Gastrocnemius medialis (tissue), 4 donors: ENCODE measurements around the gene PARD3. TPM values are rescaled to one million over a fixed set of nuclear protein-coding genes. Genes with fewer than 3 reads are reported as not detected.

ENCODE experiments used
- ATAC-seq, 2 donors: fragments of 150-250 bp; one replicate each; pipeline ENCODE4 v1.9.1; 2016
- DNase-seq, 2 donors: peaks; one replicate each; pipeline ENCODE4 v3.0.0-alpha.2; 2019
- H3K27ac ChIP-seq, 4 donors: fragments of 200-600 bp; sonication (generic); 1 replicate in 1 of 4; 2 replicates in 3 of 4; pipeline ENCODE4 v1.5.1; 2016 to 2018; ENCODE audit warnings: mild to moderate bottlenecking in 2 of 4, moderate library complexity in 1 of 4
- H3K27me3 ChIP-seq, 3 donors: fragments of 200-600 bp; sonication (generic) in 2 of 3; 1 replicate in 1 of 3; 2 replicates in 2 of 3; pipeline versions ENCODE4 v1.5.1 to v1.6.0; 2016 to 2019; ENCODE audit warnings: mild to moderate bottlenecking in 1 of 3, moderate library complexity in 1 of 3
- H3K36me3 ChIP-seq, 2 donors: fragments of 200-600 bp; sonication (generic) in 1 of 2; one replicate each; pipeline ENCODE4 v1.5.1; 2017 to 2018
- H3K4me1 ChIP-seq, 2 donors: fragments of 200-600 bp; sonication (generic) in 1 of 2; one replicate each; pipeline ENCODE4 v1.5.1; 2016 to 2017; ENCODE audit warnings: mild to moderate bottlenecking in 2 of 2
- H3K4me3 ChIP-seq, 4 donors: fragments of 200-600 bp; sonication (generic) in 3 of 4; 1 replicate in 1 of 4; 2 replicates in 3 of 4; pipeline ENCODE4 v1.5.1; 2016 to 2019; ENCODE audit warnings: mild to moderate bottlenecking in 2 of 4
- H3K9me3 ChIP-seq, 3 donors: fragments of 200-600 bp; sonication (generic) in 2 of 3; 1 replicate in 1 of 3; 2 replicates in 2 of 3; pipeline ENCODE4 v1.5.1; 2016 to 2019
- POLR2A ChIP-seq, 2 donors: fragments of 450-650 bp; IDR thresholded peaks; one replicate each; pipeline ENCODE4 v1.6.1; 2017; ENCODE audit warnings: antibody characterized with exemption in 2 of 2, mild to moderate bottlenecking in 2 of 2, moderate library complexity in 2 of 2
- in situ Hi-C, 4 donors: fragments of 200-750 bp; cut with MboI; loops; one replicate each; pipeline versions ENCODE4 v1.15.0 to v1.8.0; 2017; ENCODE audit warnings: low sequenced_read_pairs in 4 of 4
- intact Hi-C: fragments of 100-400 bp; cut with DNase I; formaldehyde crosslinking; loops from one replicate; pipeline ENCODE4 v1.15.1; 2023; ENCODE audit warnings: low total_unique reads
- total RNA-seq, 4 donors: library from RNA; depleted of rRNA; stranded (reverse); fragments of >200 nt; gene quantifications; one replicate each; pipeline versions ENCODE4 v1.1.0 to v1.2.3, GENCODE V29; 2016
- TF ChIP-seq, protein P1 (sequence below), 5 experiments: fragments of 450-650 bp in 3 of 5; fragments of 200-600 bp in 2 of 5; sonication (generic) in 2 of 5; IDR thresholded peaks in 4 of 5; conservative IDR thresholded peaks in 1 of 5; 1 replicate in 4 of 5; 2 replicates in 1 of 5; pipeline ENCODE4 v1.5.1; 2016 to 2019; ENCODE audit warnings: antibody characterized with exemption in 5 of 5, mild to moderate bottlenecking in 3 of 5, moderate library complexity in 3 of 5

PARD3 gene
- total RNA-seq, 4 donors from 2014 or later = 64.6 to 75.8 (median 68.3) TPM

DNA sequence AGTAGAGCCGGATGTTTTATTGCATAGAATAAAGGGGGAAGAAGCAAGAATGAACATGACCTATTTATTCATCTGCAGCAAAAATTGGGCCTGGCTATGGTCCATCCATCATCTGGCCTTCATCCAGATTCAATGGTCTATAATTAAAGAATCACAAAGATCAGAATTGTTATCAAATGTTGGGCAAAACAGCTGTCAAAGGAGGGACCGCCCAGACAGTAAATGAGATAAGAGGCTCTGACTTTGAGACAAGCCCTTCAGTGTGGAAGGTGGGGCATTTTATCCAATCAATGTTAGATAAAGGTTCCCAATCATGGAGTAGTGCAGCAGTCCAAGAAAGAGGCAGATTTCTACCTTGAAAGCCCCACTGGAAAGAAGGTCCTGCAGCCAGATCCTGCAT, 153.5 kb downstream of the PARD3 start:
- H3K27me3 ChIP-seq = no peaks in the 10 kb centered on the region
- H3K9me3 ChIP-seq = no peaks in the 10 kb centered on the region
- DNase-seq (no peak), ATAC-seq (no peak)
- in situ Hi-C loops = loop anchor here in 3 of 4 donors (25.0 kb wide), 4 partner anchors 151 to 301 kb away; partner anchors contain the start of gene PARD3 (in 2 of the 3)
- no peak overlapping the region for H3K27ac ChIP-seq
- H3K36me3 ChIP-seq = no peaks in the 10 kb centered on the region
- H3K4me1 ChIP-seq = no peaks in the 10 kb centered on the region
- intact Hi-C loops = no loop called here
- H3K4me3 ChIP-seq = no peak overlapping the region
- TF ChIP-seq POLR2A (IDR thresholded peaks at IDR 0.05) = no peak
- TF ChIP-seq, protein P1, sequence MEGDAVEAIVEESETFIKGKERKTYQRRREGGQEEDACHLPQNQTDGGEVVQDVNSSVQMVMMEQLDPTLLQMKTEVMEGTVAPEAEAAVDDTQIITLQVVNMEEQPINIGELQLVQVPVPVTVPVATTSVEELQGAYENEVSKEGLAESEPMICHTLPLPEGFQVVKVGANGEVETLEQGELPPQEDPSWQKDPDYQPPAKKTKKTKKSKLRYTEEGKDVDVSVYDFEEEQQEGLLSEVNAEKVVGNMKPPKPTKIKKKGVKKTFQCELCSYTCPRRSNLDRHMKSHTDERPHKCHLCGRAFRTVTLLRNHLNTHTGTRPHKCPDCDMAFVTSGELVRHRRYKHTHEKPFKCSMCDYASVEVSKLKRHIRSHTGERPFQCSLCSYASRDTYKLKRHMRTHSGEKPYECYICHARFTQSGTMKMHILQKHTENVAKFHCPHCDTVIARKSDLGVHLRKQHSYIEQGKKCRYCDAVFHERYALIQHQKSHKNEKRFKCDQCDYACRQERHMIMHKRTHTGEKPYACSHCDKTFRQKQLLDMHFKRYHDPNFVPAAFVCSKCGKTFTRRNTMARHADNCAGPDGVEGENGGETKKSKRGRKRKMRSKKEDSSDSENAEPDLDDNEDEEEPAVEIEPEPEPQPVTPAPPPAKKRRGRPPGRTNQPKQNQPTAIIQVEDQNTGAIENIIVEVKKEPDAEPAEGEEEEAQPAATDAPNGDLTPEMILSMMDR (IDR thresholded peaks at IDR 0.05 in 4 of 5, conservative IDR thresholded peaks at IDR 0.05 in 1 of 5) = no peak

DNA sequence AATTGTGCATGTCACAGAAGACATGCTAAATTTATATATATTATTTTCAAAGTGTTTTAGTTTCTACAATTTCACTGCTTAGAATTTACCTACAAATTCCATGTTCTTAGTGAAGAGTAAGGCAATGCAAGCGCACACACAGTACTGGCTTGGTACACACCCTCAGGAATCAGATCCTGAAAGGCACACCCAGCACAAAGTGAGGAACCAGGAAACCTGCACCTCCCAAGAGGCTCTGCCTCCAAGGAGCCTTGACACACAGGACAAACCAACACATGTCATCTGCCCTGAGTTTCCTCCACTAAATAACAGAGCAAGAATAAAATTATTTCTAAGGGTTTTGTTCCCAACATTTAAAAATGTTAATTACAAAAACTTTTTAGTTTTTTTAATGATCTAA, 156.2 kb downstream of the PARD3 start:
- ATAC-seq = no peak
- no peak for TF ChIP-seq POLR2A (IDR thresholded peaks at IDR 0.05)
- TF ChIP-seq, protein P1 (IDR thresholded peaks at IDR 0.05 in 4 of 5, conservative IDR thresholded peaks at IDR 0.05 in 1 of 5) = no peak
- no peak overlapping the region for H3K4me3 ChIP-seq
- H3K36me3 ChIP-seq = no peaks in the 10 kb centered on the region
- intact Hi-C loops = no loop called here
- no peak for DNase-seq
- in situ Hi-C loops = loop anchor here in 3 of 4 donors (10.0 to 25.0 kb wide), 5 partner anchors 153 to 303 kb away; partner anchors contain the start of gene PARD3 (in 2 of the 3)
- H3K27ac ChIP-seq = no peak overlapping the region
- H3K9me3 ChIP-seq = no peaks in the 10 kb centered on the region
- peaks cover 0 to 9% of the 10 kb centered on the region in 2 donors for H3K4me1 ChIP-seq
- H3K27me3 ChIP-seq = no peaks in the 10 kb centered on the region

DNA sequence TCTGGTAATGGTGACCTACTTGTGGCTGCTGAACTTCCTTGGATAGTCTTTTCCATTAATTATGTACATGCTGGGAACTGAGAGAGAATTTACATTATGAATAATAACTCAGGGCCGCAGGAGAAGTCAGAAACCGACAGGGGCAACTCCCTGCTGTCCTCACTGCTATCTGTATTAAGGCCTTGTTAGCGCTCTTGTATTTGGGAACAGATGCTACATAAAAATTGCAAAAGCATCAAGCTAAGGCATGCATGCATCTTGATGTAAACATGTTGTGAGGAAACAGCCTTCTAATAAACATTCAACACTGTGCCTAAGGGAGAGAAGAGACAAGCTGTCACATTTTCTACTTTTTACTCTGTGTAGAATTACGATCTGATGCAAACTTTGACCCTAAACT, 158.4 kb downstream of the PARD3 start:
- H3K27me3 ChIP-seq = no peaks in the 10 kb centered on the region
- H3K9me3 ChIP-seq = no peaks in the 10 kb centered on the region
- no peak overlapping the region for H3K4me3 ChIP-seq
- TF ChIP-seq POLR2A (IDR thresholded peaks at IDR 0.05) = no peak
- TF ChIP-seq, protein P1 (IDR thresholded peaks at IDR 0.05 in 4 of 5, conservative IDR thresholded peaks at IDR 0.05 in 1 of 5) = no peak
- H3K27ac ChIP-seq = no peak overlapping the region
- ATAC-seq = no peak
- peaks cover 5 to 13% of the 10 kb centered on the region in 2 donors for H3K4me1 ChIP-seq
- in situ Hi-C loops (loop anchor here in 3 of 4 donors (10.0 to 25.0 kb wide), 5 partner anchors 156 to 306 kb away; partner anchors contain the start of gene PARD3 (in 2 of the 3)), intact Hi-C loops (no loop called here)
- no peaks in the 10 kb centered on the region for H3K36me3 ChIP-seq
- DNase-seq = no peak

DNA sequence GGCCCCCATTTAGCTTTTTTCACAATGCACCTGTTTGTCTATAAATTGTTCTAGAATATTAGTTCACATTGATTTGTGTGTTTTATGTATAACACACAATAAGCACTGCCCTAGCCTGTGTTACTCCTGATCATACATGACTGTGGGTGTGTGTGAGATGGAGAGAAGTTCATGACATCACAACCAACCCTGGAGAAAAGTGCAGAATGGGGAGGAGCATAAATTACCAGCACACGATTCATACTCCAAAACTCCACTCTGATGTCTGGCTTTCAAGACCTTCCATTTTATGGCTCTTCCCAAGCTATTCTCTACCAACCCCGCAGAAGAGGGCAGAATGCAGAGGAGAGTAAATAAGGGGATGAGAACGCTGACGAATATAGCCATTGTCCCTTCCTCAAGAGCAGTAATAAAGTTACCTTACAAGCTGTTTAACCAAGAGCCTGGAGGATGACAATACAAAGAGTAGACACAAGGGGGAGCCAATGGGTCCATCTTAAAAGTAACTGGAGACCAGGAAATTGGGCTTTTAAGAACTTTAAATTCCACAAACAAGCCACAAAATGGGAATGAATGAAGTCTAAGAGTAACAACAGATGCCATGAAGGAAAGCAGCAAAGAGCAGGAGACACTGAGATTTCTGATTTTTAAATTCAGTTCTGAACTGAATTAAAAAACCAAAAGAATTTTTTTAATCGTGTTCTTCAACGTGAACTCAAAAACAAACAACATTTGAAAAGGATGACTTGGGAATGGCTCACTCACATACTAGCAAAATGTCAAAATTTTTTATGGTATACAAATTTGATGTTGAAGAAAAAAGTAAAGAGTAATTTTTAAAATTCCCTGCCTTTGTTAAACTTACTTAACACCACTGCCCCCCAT, 159.6 kb downstream of the PARD3 start:
- no peak overlapping the region for H3K27ac ChIP-seq
- no peak for TF ChIP-seq POLR2A (IDR thresholded peaks at IDR 0.05)
- TF ChIP-seq, protein P1 (IDR thresholded peaks at IDR 0.05 in 4 of 5, conservative IDR thresholded peaks at IDR 0.05 in 1 of 5) = peak; percentile 55 to 71 (median 63)
- no peak overlapping the region for H3K4me3 ChIP-seq
- no peaks in the 10 kb centered on the region for H3K9me3 ChIP-seq
- intact Hi-C loops (no loop called here), in situ Hi-C loops (loop anchor here in 3 of 4 donors (10.0 to 25.0 kb wide), 5 partner anchors 157 to 307 kb away; partner anchors contain the start of gene PARD3 (in 2 of the 3))
- no peak for DNase-seq
- peak; percentile 37 to 46 for ATAC-seq
- peaks cover 9 to 13% of the 10 kb centered on the region in 2 donors for H3K4me1 ChIP-seq
- no peaks in the 10 kb centered on the region for H3K27me3 ChIP-seq
- H3K36me3 ChIP-seq = no peaks in the 10 kb centered on the region
